ENCODE data around the gene METTL25B.

METTL25B gene

DNA sequence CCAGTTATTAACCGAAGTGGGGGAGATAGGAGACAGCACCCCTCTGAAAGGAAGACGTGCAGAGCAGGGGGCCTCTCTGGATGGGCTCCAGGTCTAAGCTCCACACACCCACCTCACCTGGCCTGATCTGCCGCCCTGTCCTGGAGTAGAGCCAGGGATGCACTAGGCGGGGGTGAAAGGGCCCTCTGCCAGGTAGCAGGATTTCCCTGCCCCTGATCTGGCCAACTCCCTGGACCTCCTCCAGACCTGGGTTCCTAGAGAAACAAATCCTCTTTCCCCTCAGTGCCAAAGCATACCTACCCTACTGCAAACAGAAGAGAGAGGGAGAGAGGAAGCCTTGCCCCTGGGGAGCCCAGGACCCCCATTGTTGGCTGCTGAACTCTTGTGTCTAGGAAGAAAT is 24.9 kb upstream of the METTL25B start:
- no peaks in the 10 kb centered on the region for H3K79me2 ChIP-seq (ENCODE audit: insufficient read depth, low read length)
- H3K36me3 ChIP-seq (ENCODE audit: low read length) = no peaks in the 10 kb centered on the region
- no peak overlapping the region for H3K27ac ChIP-seq (ENCODE audit: low read depth, low read length)
- no peaks in the 10 kb centered on the region for H3F3A ChIP-seq (ENCODE audit: insufficient read depth)
- no peaks in the 10 kb centered on the region for H4K20me1 ChIP-seq (ENCODE audit: low read depth, low read length)
- no peaks in the 10 kb centered on the region for H3K9me2 ChIP-seq (replicated peaks; ENCODE audit: insufficient read depth, low read length)
- H3K4me3 ChIP-seq (ENCODE audit: insufficient read depth, low read length, poor library complexity, severe bottlenecking) = no peak overlapping the region
- no peak overlapping the region for H3K4me2 ChIP-seq (ENCODE audit: low read depth, low read length, poor library complexity, severe bottlenecking)
- no peak overlapping the region for H3K9ac ChIP-seq (ENCODE audit: low read length)
- H3K27me3 ChIP-seq (ENCODE audit: low read length) = no peaks in the 10 kb centered on the region
- no peaks in the 10 kb centered on the region for H3K9me3 ChIP-seq (ENCODE audit: insufficient read depth, low read length)
- H2AFZ ChIP-seq (ENCODE audit: low read depth, low read length, severe bottlenecking) = no peak overlapping the region
- TF ChIP-seq EZH2phosphoT487 (conservative IDR thresholded peaks at IDR 0.05; ENCODE audit: low read length) = no peak

DNA sequence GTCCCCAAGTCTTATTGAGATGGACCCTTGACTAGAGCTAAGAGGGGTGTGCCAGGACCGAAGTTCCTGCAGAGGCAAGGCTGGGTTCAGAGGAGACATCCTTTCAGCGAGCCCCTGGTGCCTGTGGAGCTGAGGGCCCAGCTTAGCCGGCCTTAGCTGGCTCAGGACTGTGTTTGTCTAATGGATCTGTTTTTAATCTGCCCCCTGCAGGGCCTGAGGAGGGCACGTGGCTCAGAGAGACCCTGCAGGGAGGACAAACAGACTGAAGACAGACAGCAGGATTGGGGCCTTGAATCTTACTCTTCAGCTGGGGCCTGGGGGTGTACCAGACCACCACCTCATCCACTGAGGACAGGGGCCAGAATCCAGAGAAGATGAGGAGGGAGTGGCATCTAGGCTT is 24.5 kb upstream of the METTL25B start:
- no peaks in the 10 kb centered on the region for H3K9me3 ChIP-seq (ENCODE audit: insufficient read depth, low read length)
- no peak overlapping the region for H2AFZ ChIP-seq (ENCODE audit: low read depth, low read length, severe bottlenecking)
- no peaks in the 10 kb centered on the region for H3K27me3 ChIP-seq (ENCODE audit: low read length)
- H3K36me3 ChIP-seq (ENCODE audit: low read length) = no peaks in the 10 kb centered on the region
- TF ChIP-seq EZH2phosphoT487 (conservative IDR thresholded peaks at IDR 0.05; ENCODE audit: low read length) = no peak
- TF ChIP-seq, protein P1, sequence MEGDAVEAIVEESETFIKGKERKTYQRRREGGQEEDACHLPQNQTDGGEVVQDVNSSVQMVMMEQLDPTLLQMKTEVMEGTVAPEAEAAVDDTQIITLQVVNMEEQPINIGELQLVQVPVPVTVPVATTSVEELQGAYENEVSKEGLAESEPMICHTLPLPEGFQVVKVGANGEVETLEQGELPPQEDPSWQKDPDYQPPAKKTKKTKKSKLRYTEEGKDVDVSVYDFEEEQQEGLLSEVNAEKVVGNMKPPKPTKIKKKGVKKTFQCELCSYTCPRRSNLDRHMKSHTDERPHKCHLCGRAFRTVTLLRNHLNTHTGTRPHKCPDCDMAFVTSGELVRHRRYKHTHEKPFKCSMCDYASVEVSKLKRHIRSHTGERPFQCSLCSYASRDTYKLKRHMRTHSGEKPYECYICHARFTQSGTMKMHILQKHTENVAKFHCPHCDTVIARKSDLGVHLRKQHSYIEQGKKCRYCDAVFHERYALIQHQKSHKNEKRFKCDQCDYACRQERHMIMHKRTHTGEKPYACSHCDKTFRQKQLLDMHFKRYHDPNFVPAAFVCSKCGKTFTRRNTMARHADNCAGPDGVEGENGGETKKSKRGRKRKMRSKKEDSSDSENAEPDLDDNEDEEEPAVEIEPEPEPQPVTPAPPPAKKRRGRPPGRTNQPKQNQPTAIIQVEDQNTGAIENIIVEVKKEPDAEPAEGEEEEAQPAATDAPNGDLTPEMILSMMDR (IDR thresholded peaks at IDR 0.05; ENCODE audit: insufficient read depth, low read length, poor library complexity, severe bottlenecking) = no peak
- no peaks in the 10 kb centered on the region for H3F3A ChIP-seq (ENCODE audit: insufficient read depth)
- no peak overlapping the region for H3K4me3 ChIP-seq (ENCODE audit: insufficient read depth, low read length, poor library complexity, severe bottlenecking)
- H3K79me2 ChIP-seq (ENCODE audit: insufficient read depth, low read length) = no peaks in the 10 kb centered on the region
- no peak overlapping the region for H3K27ac ChIP-seq (ENCODE audit: low read depth, low read length)
- H3K9me2 ChIP-seq (replicated peaks; ENCODE audit: insufficient read depth, low read length) = no peaks in the 10 kb centered on the region
- H3K9ac ChIP-seq (ENCODE audit: low read length) = no peak overlapping the region
- H3K4me2 ChIP-seq (ENCODE audit: low read depth, low read length, poor library complexity, severe bottlenecking) = no peak overlapping the region
- H4K20me1 ChIP-seq (ENCODE audit: low read depth, low read length) = no peaks in the 10 kb centered on the region

DNA sequence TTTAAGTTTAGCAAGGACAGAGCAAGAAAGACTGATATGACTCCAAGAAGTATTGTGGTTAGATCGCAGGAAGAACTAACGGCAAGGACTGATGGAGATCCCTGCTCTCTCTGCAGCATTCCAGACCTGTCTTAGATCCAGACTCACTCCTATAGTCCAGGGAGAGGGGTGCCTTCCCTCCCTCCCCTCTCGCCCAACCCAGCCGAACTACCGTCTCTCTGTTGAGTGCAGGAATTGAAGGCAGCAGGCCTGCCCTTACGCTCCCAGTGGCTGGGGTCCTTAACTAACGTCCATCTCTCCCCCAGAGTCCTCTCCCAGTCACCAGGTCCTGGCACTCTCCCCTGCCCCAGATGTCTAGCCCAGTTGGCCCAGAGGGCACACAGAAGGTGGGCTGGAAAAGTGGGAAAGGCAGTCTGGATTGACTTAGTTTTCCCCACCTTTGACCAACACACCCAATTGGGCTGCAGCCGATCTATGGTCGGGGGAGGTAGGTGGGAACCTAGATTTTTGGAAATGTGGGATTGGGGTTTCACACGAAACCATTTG is 24.0 kb upstream of the METTL25B start:
- Histone ChIP-seq H3K9ac (ENCODE audit: low read length) (no peak overlapping the region), H3K27me3 (ENCODE audit: low read length) (no peaks in the 10 kb centered on the region), H3K4me2 (ENCODE audit: low read depth, low read length, poor library complexity, severe bottlenecking) (no peak overlapping the region)

DNA sequence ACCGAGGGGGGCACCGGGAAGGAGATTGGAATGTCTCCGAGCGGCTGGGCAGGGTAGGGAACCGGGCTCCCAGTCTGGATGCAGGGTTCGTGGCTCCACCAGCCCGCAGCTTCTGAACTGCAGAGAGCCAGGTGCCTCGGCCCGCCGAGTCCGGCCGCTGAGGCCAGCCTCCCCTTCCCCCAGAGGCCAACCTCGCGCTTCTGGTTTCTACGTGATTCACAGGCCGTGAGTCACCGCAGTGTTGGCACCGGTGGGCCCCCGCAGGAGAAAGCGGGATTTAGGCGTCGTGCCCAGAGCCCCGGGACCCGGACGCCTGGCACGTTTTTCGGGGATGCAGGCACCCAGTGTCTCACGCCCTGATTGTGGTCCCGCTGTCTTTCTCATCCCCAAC is 23.3 kb upstream of the METTL25B start:
- Histone ChIP-seq H3K9me2 (replicated peaks; ENCODE audit: insufficient read depth, low read length) (no peaks in the 10 kb centered on the region), H2AFZ (ENCODE audit: low read depth, low read length, severe bottlenecking) (no peak overlapping the region), H3K4me3 (ENCODE audit: insufficient read depth, low read length, poor library complexity, severe bottlenecking) (no peak overlapping the region), H3F3A (ENCODE audit: insufficient read depth) (no peaks in the 10 kb centered on the region), H3K4me2 (ENCODE audit: low read depth, low read length, poor library complexity, severe bottlenecking) (no peak overlapping the region), H3K9ac (ENCODE audit: low read length) (no peak overlapping the region), H3K27ac (ENCODE audit: low read depth, low read length) (no peak overlapping the region), H3K27me3 (ENCODE audit: low read length) (no peaks in the 10 kb centered on the region), H3K9me3 (ENCODE audit: insufficient read depth, low read length) (no peaks in the 10 kb centered on the region), H4K20me1 (ENCODE audit: low read depth, low read length) (no peaks in the 10 kb centered on the region), H3K79me2 (ENCODE audit: insufficient read depth, low read length) (no peaks in the 10 kb centered on the region), H3K36me3 (ENCODE audit: low read length) (no peaks in the 10 kb centered on the region)
- no peak for TF ChIP-seq EZH2phosphoT487 (conservative IDR thresholded peaks at IDR 0.05; ENCODE audit: low read length)
- TF ChIP-seq, protein P1 (IDR thresholded peaks at IDR 0.05; ENCODE audit: insufficient read depth, low read length, poor library complexity, severe bottlenecking) = no peak

More for the DNA sequence above, 24.0 kb upstream of the METTL25B start:
- Histone ChIP-seq H4K20me1 (ENCODE audit: low read depth, low read length) (no peaks in the 10 kb centered on the region), H3K27ac (ENCODE audit: low read depth, low read length) (no peak overlapping the region), H3K36me3 (ENCODE audit: low read length) (no peaks in the 10 kb centered on the region), H3K9me2 (replicated peaks; ENCODE audit: insufficient read depth, low read length) (no peaks in the 10 kb centered on the region), H3K4me3 (ENCODE audit: insufficient read depth, low read length, poor library complexity, severe bottlenecking) (no peak overlapping the region), H2AFZ (ENCODE audit: low read depth, low read length, severe bottlenecking) (no peak overlapping the region), H3K79me2 (ENCODE audit: insufficient read depth, low read length) (no peaks in the 10 kb centered on the region), H3F3A (ENCODE audit: insufficient read depth) (no peaks in the 10 kb centered on the region), H3K9me3 (ENCODE audit: insufficient read depth, low read length) (no peaks in the 10 kb centered on the region)
- TF ChIP-seq EZH2phosphoT487 (conservative IDR thresholded peaks at IDR 0.05; ENCODE audit: low read length) = no peak
- TF ChIP-seq, protein P1 (IDR thresholded peaks at IDR 0.05; ENCODE audit: insufficient read depth, low read length, poor library complexity, severe bottlenecking) = no peak

Data from SU-DHL-6 (cell line).